Neural progenitor cell (in vitro differentiated cells): Measurements from ENCODE around the gene ANGEL1. TPM values are rescaled to one million over a fixed set of nuclear protein-coding genes. Genes with fewer than 3 reads are reported as not detected.

Experiments used
- DNase-seq: peaks from one replicate; pipeline ENCODE4 v3.0.0-alpha.2; 2016; ENCODE audit warnings: low spot score
- H2AFZ ChIP-seq: fragments of 200-600 bp; sonication (generic); replicated peaks from 2 replicates; pipeline ENCODE4 v1.6.1; 2016; ENCODE audit warnings: antibody characterized with exemption
- H3F3A ChIP-seq: fragments of 200-600 bp; sonication (generic); 2 replicates; pipeline ENCODE4 v1.6.1; 2016; ENCODE audit warnings: antibody characterized with exemption, low read depth
- H3K27ac ChIP-seq: fragments of 200-600 bp; sonication (generic); 2 replicates; pipeline ENCODE4 v1.5.1; 2016; ENCODE audit warnings: mild to moderate bottlenecking
- H3K27me3 ChIP-seq: fragments of 200-600 bp; sonication (generic); 2 replicates; pipeline ENCODE4 v1.6.1; 2016; ENCODE audit warnings: mild to moderate bottlenecking, moderate library complexity
- H3K36me3 ChIP-seq: fragments of 200-600 bp; sonication (generic); 2 replicates; pipeline ENCODE4 v1.5.1; 2016
- H3K4me1 ChIP-seq: fragments of 200-600 bp; sonication (generic); 2 replicates; pipeline ENCODE4 v1.6.1; 2016; ENCODE audit warnings: mixed run types
- H3K4me2 ChIP-seq: fragments of 200-600 bp; sonication (generic); 2 replicates; pipeline ENCODE4 v1.6.1; 2016
- H3K4me3 ChIP-seq: fragments of 200-600 bp; sonication (generic); 2 replicates; pipeline ENCODE4 v1.5.1; 2016
- H3K79me2 ChIP-seq: fragments of 200-600 bp; sonication (generic); 2 replicates; pipeline ENCODE4 v1.6.1; 2016; ENCODE audit warnings: low read depth
- H3K9ac ChIP-seq: fragments of 200-600 bp; sonication (generic); 2 replicates; pipeline ENCODE4 v1.6.1; 2016
- H3K9me3 ChIP-seq: fragments of 200-600 bp; sonication (generic); 2 replicates; pipeline ENCODE4 v1.5.1; 2016; ENCODE audit warnings: low read depth
- H4K20me1 ChIP-seq: fragments of 200-600 bp; sonication (generic); 2 replicates; pipeline ENCODE4 v1.6.1; 2016; ENCODE audit warnings: low read depth
- H3K27ac Mint-ChIP-seq: 3 replicates; pipeline ENCODE4 v1.8.0; 2021; ENCODE audit warnings: mixed read lengths
- H3K27me3 Mint-ChIP-seq: 2 replicates; pipeline ENCODE4 v1.8.0; 2022; ENCODE audit warnings: low read depth, mild to moderate bottlenecking, inconsistent platforms, moderate library complexity, mixed read lengths; ENCODE audit not compliant: insufficient read depth
- H3K36me3 Mint-ChIP-seq: 3 replicates; pipeline ENCODE4 v1.8.0; 2021; ENCODE audit warnings: mixed read lengths
- H3K4me1 Mint-ChIP-seq: 3 replicates; pipeline ENCODE4 v1.8.0; 2021; ENCODE audit warnings: mixed read lengths
- H3K4me3 Mint-ChIP-seq: 3 replicates; pipeline ENCODE4 v1.8.0; 2021; ENCODE audit warnings: mild to moderate bottlenecking, moderate library complexity, mixed read lengths
- H3K9me3 Mint-ChIP-seq: 3 replicates; pipeline ENCODE4 v1.8.0; 2020; ENCODE audit warnings: mixed read lengths
- CTCF ChIP-seq: fragments of 200-600 bp; sonication (generic); IDR thresholded peaks from 2 replicates; pipeline ENCODE4 v1.5.1; 2017; ENCODE audit warnings: antibody characterized with exemption, mild to moderate bottlenecking
- EZH2 ChIP-seq: fragments of 200-600 bp; sonication (generic); IDR thresholded peaks from 2 replicates; pipeline ENCODE4 v1.6.1; 2017; ENCODE audit warnings: antibody characterized with exemption, mild to moderate bottlenecking, moderate library complexity
- EZH2phosphoT487 ChIP-seq: fragments of 200-600 bp; sonication (generic); IDR thresholded peaks from 2 replicates; pipeline ENCODE4 v1.6.1; 2017; ENCODE audit warnings: antibody characterized with exemption
- total RNA-seq: library from RNA; depleted of rRNA; stranded (reverse); fragments of >200 nt; gene quantifications from 2 replicates; pipeline ENCODE4 v1.2.3, GENCODE V29; 2015; ENCODE audit warnings: low replicate concordance

The ANGEL1 gene
- total RNA-seq, 1 donor from 2014 or later, result 23.2 TPM

GRCh38 chr14:76761960-76762410, 50.7 kb downstream of the ANGEL1 start:
- peaks cover 5% of the 10 kb centered on the region for H3K36me3 Mint-ChIP-seq
- H3K4me1 Mint-ChIP-seq, result peaks cover 35% of the 10 kb centered on the region
- peaks cover 7% of the 10 kb centered on the region for H3K4me1 ChIP-seq
- H3K27me3 Mint-ChIP-seq, result peaks cover 7% of the 10 kb centered on the region
- no peaks in the 10 kb centered on the region for H3K9me3 Mint-ChIP-seq
- peaks cover 6% of the 10 kb centered on the region for H4K20me1 ChIP-seq
- peak overlapping the region; percentile 99 for H3K4me2 ChIP-seq
- peak; percentile 48 for TF ChIP-seq EZH2
- no peak for TF ChIP-seq CTCF
- peak; percentile 32 for TF ChIP-seq EZH2phosphoT487
- peak overlapping the region; percentile 67 for H3K4me3 ChIP-seq
- no peak overlapping the region for H3K27ac ChIP-seq
- H2AFZ ChIP-seq, result peak overlapping the region; percentile 99
- no peaks in the 10 kb centered on the region for H3K79me2 ChIP-seq
- no peaks in the 10 kb centered on the region for H3F3A ChIP-seq
- no peaks in the 10 kb centered on the region for H3K36me3 ChIP-seq
- DNase-seq, result no peak
- H3K27me3 ChIP-seq, result peaks cover 62% of the 10 kb centered on the region
- H3K4me3 Mint-ChIP-seq, result peak overlapping the region; percentile 95
- no peaks in the 10 kb centered on the region for H3K9me3 ChIP-seq
- H3K9ac ChIP-seq, result no peak overlapping the region
- H3K27ac Mint-ChIP-seq, result peak overlapping the region; percentile 93

- H3K9ac ChIP-seq, result no peak within 1 kb of the TSS
- H3K9me3 ChIP-seq, result no peaks in the 10 kb centered on the region
- H3K36me3 ChIP-seq, result no peaks in the 10 kb centered on the region
- H3K27ac ChIP-seq, result no peak within 1 kb of the TSS
- H3K4me1 Mint-ChIP-seq, result peaks cover 35% of the 10 kb centered on the region
- H3K27ac Mint-ChIP-seq, result peak within 1 kb of the TSS; percentile 93
- peak within 1 kb of the TSS; percentile 67 for H3K4me3 ChIP-seq
- H3K4me1 ChIP-seq, result peaks cover 7% of the 10 kb centered on the region
- no peaks in the 10 kb centered on the region for H3K9me3 Mint-ChIP-seq
- no peaks in the 10 kb centered on the region for H3F3A ChIP-seq
- peak within 1 kb of the TSS; percentile 95 for H3K4me3 Mint-ChIP-seq
- DNase-seq, result peak; percentile 79
- H3K36me3 Mint-ChIP-seq, result peaks cover 5% of the 10 kb centered on the region
- peaks cover 7% of the 10 kb centered on the region for H3K27me3 Mint-ChIP-seq
- no peaks in the 10 kb centered on the region for H3K79me2 ChIP-seq
- H3K27me3 ChIP-seq, result peaks cover 62% of the 10 kb centered on the region
- peak within 1 kb of the TSS; percentile 99 for H3K4me2 ChIP-seq
- H4K20me1 ChIP-seq, result peaks cover 6% of the 10 kb centered on the region
- TF ChIP-seq EZH2phosphoT487 (no peak), CTCF (no peak), EZH2 (no peak)
- H2AFZ ChIP-seq, result peak within 1 kb of the TSS; percentile 99
Observed at GRCh38 chr14:76761136-76761959, 51.3 kb downstream of the ANGEL1 start, which contains the start of gene VASH1. TSS of gene VASH1 (plus strand) at chr14:76761468. CDS start at chr14:76762822, 1,354 bp downstream.

GRCh38 chr14:76760331-76761135, 52.1 kb downstream of the ANGEL1 start:
- Mint-ChIP-seq H3K9me3 (no peaks in the 10 kb centered on the region), H3K27ac (peak overlapping the region; percentile 86), H3K4me1 (peaks cover 38% of the 10 kb centered on the region)

More at GRCh38 chr14:76760331-76761135, 52.1 kb downstream of the ANGEL1 start:
- peaks cover 5% of the 10 kb centered on the region for H3K36me3 Mint-ChIP-seq
- peaks cover 7% of the 10 kb centered on the region for H3K27me3 Mint-ChIP-seq
- H3K4me1 ChIP-seq, result peaks cover 7% of the 10 kb centered on the region
- H3K36me3 ChIP-seq, result no peaks in the 10 kb centered on the region
- peak overlapping the region; percentile 99 for H3K4me2 ChIP-seq
- peak overlapping the region; percentile 99 for H2AFZ ChIP-seq
- no peak for DNase-seq
- no peak for TF ChIP-seq CTCF
- TF ChIP-seq EZH2phosphoT487, result no peak
- no peak for TF ChIP-seq EZH2
- no peak overlapping the region for H3K9ac ChIP-seq
- peaks cover 6% of the 10 kb centered on the region for H4K20me1 ChIP-seq
- H3K4me3 Mint-ChIP-seq, result peak overlapping the region; percentile 87
- H3F3A ChIP-seq, result no peaks in the 10 kb centered on the region
- no peaks in the 10 kb centered on the region for H3K79me2 ChIP-seq
- peaks cover 62% of the 10 kb centered on the region for H3K27me3 ChIP-seq
- peak overlapping the region; percentile 67 for H3K4me3 ChIP-seq
- H3K27ac ChIP-seq, result no peak overlapping the region
- no peaks in the 10 kb centered on the region for H3K9me3 ChIP-seq
